SKM-1 (cell line): ENCODE data around the gene SORCS2.

Experiments used
- DNase-seq: peaks from one replicate; lab custom pipeline; 2025; ENCODE audit not compliant: unreplicated experiment; lab: John Stamatoyannopoulos, UW

Gene SORCS2

DNA sequence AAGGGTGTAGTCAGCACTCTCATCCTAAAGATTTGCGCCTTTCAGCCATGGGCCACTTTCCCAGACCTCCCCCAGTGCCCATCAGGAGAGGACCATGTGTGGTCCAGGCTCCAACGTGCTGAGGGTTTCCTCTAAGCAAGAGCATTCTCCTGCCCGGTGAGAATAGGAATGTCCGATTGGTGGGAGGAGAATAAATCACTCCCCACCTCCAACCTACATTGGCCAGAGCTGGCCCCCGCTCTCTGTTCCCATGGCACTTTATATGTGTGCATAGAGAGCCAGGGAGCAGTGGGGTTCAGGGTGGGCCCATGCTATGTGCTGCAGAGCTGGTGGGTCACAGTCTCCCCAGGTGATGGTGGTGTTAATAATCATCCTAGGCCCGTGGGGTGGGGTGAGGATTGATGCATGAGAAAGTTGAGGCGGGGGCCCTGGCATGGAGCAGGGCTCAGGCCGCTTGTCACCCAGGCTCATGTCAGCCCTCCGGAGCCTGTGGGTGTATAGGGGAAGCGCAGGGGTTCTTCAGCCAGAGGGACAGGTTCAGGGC, 6.8 kb upstream of the SORCS2 start:
- no peak for DNase-seq

DNA sequence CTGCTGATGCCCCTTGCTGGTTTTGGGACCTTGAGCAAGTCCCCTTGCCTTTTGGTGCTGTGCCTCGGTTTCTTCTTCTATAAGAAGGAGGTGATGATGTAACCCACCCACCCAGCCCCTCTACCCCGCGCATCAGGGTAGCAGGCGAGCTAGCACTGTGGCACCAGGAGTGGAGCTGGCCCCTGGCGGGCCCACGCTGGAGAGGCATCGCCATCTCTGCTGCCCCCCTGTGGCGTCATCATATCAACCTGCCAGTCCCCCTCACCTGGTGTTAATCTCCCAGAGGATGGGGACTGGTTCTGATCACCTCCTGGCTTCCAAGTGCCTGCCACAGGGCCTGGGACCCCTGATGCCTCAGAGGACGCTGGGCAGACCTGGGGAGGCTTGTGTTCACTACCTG, 6.3 kb upstream of the SORCS2 start:
- no peak for DNase-seq

DNA sequence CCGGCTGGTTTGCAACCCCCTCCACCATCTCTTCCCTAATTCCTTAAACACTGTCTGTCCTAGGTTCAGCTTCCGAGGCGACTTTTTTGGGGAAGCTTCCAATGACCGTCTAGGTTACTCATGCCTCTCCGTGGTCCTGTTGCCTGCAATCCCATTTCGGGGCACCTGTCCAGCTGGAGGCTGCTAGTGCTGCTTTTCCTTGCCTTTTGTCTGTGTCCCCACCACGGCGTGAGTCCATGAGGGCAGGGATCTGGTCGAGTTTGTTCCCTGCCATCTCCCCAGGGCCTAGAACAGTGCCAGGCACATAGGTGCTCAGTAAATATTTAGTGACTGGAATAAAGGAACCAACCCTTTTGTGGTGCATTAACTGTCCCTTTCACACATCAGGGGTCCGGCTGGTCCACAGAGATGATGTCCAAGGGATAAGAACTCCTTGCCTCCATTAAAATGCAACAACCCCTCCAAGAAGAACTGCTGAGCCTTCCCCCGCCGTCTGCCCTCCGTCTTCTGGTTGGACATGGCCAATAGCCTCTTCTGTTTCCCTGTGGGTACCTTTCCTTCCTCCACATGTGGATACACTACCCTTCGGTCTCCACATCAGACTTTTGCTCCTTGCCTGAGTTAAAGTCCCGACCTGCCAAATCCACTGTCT, 5.7 kb upstream of the SORCS2 start:
- no peak for DNase-seq

DNA sequence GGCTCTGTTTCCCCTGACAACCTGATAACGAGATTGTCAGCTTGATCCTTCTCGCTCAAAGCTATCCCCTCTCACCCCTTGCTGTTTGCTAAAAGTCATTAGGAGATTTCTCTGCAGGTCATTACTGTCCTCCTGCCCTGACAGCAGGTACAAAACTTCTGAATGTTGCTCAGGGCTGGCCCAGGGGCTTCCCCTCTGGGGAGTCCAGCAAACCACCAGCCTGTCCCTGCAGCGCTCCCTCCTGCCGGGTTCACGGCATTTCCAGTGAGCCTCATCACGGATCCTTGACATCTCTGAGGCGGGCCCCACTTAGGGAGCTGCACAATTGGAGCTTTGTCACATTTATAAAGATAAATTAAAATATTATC, 5.2 kb upstream of the SORCS2 start:
- no peak for DNase-seq

DNA sequence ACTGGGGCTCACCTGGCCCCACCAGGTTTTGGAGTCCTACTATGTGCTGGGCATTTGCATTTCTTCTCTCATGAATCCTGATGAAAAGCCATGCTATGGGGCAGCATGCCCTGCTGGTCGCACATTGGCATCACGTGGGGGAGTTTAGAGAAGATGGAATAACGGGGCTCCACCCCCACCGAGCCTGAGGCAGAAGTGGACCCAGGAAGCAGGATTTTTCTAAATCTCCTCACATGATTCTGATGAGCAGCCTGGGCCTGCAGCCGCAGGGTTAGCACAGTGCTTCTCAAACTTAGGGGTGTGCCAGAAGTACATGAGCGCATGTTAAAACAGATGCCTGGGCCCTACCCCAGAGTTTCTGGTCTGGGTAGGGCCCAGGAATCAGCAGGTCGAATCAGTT, 4.6 kb upstream of the SORCS2 start:
- DNase-seq, result no peak

DNA sequence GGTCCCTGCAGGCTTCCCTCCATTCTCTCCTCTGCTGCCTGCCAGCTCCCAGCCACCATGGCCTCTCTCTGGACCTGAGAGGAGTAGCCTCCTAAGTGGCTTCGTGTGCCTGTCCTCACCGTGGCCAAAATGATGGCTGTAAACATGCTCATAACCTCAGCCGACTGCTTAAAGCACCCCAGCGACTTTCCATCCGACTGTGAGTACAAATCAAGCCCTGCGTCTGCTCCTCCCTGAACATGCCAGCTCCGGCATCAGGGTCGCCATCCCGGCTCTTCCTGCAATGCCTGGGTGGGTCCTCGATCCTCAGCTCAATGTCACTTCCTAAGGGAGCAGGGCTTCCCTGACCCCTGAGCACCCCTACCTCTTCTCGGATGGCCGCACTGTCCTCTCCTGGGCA, 3.3 kb upstream of the SORCS2 start:
- DNase-seq, result no peak

DNA sequence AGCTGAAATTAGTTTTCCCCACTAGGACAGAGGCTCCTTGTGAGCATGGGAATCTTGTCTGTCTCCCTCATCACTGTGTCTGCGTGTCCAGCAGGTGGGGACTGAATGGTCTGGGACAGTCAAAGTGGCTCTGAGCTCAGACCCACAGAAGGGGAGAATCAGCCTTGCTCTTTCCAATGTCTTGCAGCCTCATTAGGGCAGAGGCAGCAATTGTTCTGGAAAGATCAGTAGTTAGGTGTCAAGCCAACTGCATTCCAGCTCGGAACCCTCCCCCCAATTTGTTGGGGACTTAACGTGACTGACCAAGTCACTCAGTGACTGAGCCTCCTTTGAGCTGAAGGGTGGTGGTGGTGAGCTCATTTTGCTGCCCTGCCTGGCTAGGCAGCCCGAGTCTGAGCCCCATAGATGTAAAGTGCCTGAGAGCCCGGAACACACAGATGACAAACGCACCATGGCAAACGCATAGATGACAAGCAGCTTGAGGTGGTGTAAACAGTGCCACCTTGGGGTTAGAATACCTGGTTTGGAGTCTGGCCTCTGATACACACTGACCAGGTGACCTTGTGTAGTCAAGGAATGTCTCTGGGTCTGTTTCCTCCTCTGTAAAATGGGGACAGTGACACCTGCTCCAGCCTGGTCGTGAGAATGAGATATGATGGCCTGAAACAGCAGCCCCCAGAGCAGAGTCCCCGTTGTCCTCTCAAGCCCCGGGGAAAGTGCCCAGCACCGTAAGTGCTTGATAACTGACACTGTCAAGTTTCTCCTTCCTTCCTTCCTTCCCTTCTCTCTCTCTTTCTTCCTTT, 2.7 kb upstream of the SORCS2 start:
- DNase-seq, result no peak

DNA sequence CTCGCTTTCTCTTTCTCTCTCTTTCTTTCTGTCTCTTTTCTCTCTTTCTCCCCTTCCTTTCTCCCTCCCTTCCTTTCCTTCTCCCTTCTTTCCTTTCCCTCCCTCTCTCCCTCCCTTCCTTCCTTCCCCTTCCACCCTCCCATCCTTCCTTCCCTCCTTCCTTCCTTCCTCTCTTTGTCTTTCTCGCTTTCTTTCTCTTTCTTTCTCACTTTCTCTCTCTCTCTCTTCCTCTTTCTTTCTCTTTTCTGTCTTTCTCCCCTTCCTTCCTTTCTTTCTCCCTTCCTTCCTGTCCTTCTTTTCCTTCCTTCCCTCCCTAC, 2.1 kb upstream of the SORCS2 start:
- no peak for DNase-seq

DNA sequence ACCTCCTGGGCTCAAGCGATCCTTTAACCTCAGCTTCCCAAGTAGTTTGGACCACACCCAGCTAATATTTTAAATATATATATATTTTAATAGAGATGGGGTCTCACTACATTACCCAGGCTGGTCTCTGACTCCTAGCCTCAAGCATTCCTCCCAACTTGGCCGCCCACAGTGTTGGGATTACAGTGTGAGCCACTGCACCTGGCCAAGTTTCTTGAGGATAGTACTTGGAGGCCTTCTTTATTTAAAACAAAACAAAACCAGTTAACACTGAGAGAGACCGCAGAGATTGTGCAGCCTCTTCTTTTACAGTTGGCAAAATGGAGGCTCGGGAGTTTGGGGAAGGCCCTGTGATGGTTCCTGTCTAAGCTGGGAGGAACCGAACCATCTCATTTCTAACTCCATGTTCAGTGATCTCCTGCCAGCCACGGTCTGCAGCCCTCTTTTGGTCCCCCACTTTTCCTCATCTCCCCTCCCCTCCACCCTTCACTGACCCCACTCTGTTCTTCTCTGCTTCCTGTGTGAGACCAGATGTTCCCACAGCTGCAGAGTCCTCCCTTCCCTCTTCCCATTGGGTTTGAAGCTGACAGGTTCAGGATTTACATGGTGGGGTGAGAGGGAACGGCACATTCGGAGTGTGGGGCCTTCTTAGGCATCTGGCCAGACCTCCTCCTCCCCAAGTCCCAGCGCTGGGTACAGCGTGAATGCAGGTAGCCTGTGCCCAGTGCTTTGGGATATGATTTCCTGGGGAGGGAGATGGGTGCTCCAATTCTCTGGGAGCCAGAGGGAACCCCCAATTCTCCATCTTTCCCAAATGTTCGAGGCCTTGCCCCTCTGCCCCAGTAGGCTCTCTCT, 1.4 kb upstream of the SORCS2 start:
- DNase-seq, result no peak

DNA sequence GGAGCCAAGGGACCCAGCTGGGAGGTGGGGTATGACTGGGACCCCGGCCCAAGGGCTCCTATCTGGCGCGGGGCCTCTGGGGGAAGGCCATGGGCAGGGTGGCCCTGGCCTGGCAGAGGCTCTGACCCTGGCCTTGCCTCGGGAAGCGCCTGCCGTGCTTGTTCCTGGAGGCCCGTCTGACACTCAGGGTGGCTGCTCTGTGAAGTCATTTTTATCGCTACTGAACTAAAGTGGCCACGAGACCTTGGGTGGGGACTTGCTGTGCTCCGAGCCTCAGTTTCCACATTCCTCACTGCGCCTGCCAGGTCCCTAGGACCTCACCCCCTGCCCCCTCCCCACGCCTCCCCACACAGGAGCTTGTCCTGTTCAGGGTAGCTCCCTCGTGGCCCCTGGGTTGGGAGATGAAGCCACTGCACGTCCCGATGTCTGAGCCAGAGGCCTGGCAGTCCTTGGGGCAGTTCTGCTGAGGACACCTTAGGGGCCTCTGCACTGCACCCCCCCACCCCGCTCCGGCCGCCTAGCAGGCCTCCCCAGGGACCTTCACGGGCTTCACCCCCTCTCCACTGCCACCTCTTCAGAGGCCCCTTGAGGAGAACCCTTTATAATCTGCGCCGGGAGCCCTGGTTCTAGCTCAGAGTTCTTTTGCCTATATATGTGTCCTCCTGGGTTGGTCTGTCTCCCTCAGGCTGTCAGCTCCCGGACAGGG, 639 bp upstream of the SORCS2 start:
- DNase-seq, result no peak

DNA sequence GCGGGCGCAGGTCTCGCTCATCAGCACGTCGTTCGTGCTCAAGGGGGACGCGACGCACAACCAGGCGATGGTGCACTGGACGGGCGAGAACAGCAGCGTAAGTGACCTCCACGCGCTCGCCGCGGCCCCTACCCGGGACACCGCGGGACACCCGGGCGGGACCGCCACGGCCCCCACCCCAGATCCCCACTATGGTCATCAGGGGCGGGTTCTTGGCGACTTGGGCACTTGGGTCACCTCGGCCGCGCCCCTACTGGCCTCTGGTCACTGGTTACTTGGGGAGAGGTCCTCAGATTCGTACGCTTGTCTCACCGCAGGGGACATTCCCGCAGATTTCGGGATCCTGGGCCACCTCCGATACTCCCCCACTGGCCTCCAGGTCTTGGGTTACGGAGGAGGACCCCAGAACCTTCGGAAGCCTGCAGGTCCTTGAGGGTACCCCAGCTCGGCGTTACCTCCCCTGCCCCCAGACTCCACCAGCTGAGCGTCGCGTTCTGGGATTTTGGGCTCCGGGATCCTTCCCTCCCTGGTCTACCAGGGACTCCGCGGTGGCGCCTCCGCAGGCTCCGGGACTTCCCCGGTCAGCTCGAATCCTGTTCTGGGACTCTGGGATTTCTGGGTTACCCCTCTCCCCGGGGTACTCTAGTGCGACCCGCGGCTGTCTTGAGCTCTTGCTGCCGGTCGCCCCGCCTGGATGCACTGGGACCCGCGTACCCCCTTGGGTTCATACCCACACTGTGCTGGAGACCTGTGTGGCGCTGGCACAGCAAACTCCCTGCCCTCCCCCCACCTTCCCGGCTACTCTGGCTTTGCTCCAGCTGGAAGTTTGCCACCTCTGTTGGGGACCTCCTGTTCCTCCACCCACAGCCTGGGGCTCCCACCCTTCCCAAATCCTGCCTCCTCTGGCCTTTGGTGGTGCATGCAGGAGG, 956 bp downstream of the SORCS2 start:
- DNase-seq, result no peak

DNA sequence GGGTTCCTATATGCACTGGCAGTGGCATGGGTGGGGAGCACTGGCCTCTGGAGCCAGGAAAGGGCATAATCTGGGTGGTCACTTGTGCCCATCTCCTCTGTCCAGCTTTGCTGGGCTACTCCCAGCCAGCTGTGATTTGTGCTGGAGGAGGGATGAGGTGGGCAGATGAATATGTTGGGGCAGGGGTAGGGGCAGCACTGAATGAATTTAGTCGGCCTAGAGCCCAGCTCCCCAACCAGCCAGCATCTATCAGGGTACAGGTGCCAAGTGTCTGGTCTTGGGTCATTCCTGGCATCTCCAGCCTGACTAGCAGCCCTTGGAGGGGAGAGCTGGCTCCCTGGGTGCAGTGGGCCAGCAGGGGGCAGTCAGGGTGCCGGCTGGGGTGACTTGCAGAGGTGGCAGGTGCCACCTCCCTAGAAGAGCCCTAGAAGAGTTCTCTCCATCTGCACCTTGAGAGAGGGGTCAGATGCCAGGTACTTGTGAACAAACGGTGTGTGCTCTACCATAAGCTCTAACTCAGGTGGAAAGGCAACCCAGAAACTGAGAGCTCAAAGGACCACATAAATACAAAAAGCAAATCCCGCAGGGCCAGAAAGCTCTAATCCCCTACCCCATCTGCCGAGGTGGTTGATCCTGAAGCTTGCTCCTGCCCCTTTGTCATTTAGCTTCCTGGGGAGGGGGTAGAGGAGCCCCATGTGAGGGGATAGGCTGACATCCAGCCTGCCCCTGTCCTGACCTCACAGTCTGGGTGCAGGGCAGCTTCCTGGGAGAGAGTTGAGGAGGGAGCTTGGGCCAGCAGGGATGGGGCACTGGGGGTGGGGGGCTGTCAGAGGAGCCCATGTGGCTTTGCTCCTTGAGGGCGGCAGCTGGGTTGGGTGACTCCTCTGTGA, 2.2 kb downstream of the SORCS2 start:
- DNase-seq, result peak; percentile 26

DNA sequence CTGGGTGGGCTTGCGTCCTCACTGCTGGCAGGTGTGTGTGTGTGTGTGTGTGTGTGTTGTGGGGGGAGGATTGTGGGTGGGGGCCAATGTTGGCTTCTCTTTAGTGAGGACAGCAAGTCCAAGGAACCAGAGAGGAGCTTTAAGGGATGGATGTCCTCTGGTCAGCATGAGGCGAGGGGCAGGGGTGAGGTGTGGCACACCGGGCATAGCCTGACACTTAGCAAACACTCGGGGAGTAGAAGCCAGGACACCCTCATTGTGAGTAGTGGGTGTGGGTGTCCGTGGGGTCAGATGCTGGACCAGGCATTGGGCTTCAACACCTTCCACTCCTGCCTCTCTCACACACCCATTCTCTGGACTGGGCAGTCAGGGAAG, 2.8 kb downstream of the SORCS2 start:
- no peak for DNase-seq

DNA sequence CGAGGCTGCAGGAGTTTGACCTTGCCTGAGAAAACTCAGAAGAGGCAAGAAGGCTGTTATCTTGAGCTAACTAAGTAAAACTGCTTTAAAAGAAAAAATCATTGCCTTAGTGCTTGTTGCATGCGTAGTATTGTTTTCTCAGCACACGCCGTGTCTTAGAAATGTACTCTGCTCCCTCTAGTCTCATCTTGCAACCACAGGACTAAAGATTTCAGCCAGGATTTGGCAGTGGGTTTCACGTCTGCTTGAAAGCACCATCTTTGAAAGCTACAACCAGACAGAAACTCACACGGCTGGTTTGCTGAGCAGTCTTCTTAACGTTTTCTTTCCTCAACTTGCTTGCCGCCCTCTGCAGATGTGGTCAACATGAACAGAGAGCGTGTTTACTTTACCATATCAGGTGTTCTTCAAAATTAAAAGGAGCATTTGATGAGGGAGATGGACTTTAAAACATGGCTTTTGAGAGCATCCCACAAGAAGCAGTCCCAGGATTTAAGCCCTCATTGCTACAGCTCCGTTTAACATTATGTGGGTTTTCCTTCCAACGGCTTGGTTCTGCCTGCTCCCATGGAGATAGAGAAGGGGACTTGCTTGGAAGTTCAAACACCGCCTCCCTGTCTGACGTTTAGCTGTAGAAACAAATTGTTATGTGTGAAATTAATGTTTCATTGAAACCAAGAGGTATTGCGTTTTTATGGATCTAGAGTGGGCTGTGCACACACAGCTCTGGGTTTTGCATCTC, 3.4 kb downstream of the SORCS2 start:
- no peak for DNase-seq

DNA sequence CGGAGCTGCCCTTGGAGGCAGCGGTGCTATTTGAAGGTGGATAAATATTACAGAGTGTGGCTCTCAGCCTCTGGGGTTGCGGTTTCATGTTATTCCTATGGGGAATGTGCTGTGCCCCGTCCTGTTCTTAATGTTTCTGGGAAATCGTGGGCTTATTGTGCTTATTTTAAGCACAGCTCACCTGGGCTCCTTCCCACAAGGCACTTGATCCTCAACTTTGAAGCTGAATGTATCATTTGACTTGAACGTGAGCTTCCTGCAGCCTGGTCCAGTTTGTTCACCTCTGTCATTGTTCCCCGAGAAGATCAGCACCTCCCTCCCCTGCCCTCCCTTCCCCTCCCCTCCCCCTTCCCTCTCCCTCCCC, 3.9 kb downstream of the SORCS2 start:
- DNase-seq, result no peak

DNA sequence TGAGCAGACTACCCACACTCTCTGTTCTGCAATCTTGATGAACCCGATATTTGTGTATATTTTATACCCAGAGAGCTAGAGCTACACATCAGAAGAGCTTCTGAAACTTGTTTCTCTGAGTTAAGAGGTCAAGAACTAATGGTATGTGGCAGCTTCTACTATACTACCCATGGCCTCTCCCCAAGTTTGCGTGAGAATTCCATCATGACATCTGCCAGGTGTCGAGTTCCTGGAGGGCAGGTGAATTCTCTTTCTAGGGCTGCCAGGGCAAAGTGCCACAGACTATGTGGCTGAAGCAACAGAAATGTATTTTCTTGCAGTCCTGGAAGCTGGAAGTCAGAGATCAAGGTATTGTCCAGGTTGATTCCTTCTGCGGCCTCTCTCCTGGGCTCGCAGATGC, 4.4 kb downstream of the SORCS2 start:
- DNase-seq, result no peak

DNA sequence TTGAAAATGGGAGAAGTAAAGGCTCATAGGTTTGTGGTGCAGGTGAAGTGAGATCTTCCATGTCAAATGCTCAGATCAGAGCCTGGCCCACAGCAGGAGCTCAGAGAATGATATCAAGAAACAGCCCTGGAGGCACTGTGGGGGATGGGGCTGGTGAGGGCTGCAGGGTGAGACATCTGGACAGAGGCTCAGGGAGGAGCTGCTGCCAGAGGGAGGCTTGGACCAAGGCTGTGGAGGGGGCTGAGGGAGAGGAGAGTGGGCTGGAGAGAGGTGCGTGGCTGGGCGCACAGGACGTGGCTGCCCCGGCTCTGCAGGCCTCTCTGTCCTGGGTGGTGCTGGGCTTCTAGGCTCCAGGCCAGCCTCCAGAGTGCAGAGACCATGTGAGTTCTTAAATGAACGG, 5.6 kb downstream of the SORCS2 start:
- DNase-seq, result no peak

DNA sequence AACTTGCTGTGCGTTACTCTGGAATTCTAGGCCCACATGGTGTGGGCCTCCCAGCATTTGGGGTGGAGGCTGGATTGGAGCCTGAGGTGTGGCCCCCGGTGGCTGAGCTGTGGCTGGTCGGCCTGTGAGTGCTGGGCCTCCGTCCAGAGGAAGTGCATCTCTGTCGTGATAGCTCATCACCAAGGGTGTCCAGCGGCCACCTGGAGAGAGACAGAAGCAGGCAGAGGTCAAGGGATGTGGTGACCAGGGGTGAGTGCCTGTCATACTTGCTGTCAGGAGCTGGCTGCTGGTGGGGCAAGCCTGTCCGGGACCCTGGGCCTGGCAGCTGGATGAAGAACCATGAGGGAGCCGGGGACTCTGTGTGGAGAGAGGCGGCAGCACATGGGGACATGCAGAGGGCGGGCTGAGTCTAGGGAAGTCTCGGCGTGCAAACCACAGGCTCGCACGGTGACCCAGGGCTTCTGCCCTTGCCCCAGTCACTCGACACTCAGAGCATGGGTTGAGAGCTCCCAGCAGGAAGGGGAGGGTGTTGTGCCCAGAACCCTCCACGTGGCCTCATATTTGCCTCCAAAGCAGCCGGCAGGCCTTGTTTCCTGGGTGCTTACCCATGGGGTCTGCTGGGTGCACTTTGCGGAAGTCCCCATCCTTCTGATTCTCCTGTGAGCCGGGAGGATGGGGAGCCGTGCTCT, 6.2 kb downstream of the SORCS2 start:
- DNase-seq, result no peak
